Measurements from ENCODE around the gene IL5.
"Not testable (repeated sequence)": the region's sequence is repeated elsewhere in the genome, so short reads cannot be mapped to it uniquely, and the experiment has no call there.

The IL5 gene

DNA sequence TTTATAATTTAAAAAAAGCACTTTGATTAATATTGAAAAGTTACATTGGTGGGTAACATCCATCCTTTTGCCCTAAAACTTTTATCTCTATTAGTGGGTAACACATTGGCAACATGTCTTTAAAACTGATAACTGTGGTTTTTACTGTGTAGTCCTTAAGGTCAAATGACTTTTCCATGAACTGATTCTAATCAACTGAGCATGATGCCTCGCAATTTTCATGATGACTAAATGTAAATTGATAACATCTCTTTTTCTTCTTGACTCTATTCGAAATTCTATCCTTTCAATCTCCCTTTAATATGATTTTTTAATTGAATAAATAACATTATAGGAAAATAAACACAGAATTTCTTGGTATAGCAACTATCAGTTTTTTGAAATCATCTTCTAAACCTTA, 6.3 kb upstream of the IL5 start:
- Mint-ChIP-seq H3K27me3 (no peaks in the 10 kb centered on the region), H3K36me3 (ENCODE audit: low read depth) (no peaks in the 10 kb centered on the region)

DNA sequence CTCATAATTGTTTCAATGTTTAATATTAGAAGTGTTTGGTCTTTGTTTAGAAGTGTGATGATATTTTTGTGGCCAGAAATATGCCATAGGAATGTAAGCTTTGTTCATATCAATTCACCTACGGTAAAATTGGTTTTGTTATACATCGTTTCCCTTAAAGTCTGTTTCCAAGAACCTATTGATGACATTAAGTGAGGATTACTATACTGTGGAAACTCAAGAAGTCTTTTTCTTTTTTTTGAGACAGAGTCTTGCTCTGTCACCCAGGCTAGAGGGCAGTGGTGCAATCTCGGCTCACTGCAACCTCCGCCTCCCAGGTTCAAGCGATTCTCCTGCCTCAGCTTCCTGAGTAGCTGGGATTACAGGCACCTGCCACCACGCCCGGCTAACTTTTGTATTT, 5.5 kb upstream of the IL5 start:
- H3K9me3 Mint-ChIP-seq; DNase-seq; H3K27ac Mint-ChIP-seq; H3K27me3 Mint-ChIP-seq; H3K36me3 Mint-ChIP-seq (ENCODE audit: low read depth); H3K4me3 Mint-ChIP-seq: not testable (repeated sequence)
- H3K4me1 Mint-ChIP-seq (ENCODE audit: low read depth) = peaks cover 27% of the 10 kb centered on the region

More for the DNA sequence above, 6.3 kb upstream of the IL5 start:
- Mint-ChIP-seq H3K27ac (no peak overlapping the region), H3K9me3 (no peaks in the 10 kb centered on the region), H3K4me1 (ENCODE audit: low read depth) (peaks cover 22% of the 10 kb centered on the region), H3K4me3 (no peak overlapping the region)
- no peak for DNase-seq

DNA sequence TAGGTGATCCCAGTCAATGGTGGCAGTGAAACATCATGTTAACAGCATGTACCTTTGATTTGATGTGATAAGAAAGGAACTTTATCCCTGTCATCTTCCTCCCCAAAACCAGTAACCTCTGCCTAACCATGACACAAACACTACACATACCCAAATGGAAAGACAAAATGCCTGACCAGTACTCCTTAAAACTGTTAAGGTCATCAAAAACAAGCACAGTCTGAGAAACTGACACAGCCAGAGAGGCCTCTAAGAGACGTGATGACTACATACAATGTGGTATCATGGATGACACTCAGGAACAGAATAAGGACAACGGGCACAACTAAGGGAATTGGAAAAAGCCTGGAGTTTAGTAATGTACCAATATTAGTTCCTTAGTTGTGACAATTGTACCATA, 3.9 kb upstream of the IL5 start:
- DNase-seq = no peak
- H3K4me1 Mint-ChIP-seq (ENCODE audit: low read depth) = peaks cover 30% of the 10 kb centered on the region
- no peak overlapping the region for H3K4me3 Mint-ChIP-seq
- H3K36me3 Mint-ChIP-seq (ENCODE audit: low read depth) = no peaks in the 10 kb centered on the region
- H3K9me3 Mint-ChIP-seq = no peaks in the 10 kb centered on the region
- H3K27me3 Mint-ChIP-seq = peaks cover 5% of the 10 kb centered on the region
- H3K27ac Mint-ChIP-seq = no peak overlapping the region

DNA sequence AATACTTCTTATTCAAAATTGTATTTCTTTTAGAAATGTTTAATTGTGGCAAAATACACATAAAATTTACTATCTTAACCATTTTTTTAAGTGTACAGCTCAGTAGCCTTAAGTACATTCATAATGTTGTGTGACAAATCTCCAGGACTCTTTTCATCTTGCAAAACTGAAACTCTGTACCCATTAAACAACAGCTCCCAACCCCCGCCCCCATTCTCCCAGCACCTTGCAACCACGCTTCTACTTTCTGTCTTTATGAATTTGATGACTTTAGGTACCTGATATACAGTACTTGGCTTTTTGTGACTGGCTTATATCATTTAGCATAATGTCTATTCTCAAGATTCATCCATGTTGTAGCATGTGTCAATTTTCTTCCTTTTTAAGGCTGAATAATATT, 2.8 kb upstream of the IL5 start:
- H3K27ac Mint-ChIP-seq = no peak overlapping the region

DNA sequence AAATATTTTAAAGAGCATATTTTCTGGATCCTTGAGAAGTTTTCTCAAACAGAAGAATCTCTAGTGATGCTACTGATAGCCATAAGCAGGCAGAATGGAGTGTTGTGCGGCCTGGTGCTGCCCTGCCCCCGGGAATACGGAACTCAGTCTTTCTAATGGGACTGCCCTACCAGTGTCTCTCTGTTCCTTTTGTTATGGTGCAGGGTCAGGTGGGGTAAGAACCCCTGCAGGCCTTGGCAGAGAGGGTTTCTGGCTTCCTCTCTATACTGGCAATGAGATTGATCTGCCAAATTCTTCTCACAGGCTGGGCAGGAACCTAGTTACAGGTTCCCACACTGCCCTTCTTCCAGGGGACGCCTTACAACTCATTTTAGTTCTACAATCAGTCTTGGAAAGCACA, 2.6 kb downstream of the IL5 start:
- Mint-ChIP-seq H3K4me3 (no peak overlapping the region), H3K27ac (no peak overlapping the region), H3K36me3 (ENCODE audit: low read depth) (no peaks in the 10 kb centered on the region), H3K9me3 (no peaks in the 10 kb centered on the region), H3K27me3 (peaks cover 11% of the 10 kb centered on the region), H3K4me1 (ENCODE audit: low read depth) (peaks cover 15% of the 10 kb centered on the region)
- no peak for DNase-seq

More for the DNA sequence above, 2.8 kb upstream of the IL5 start:
- H3K4me1 Mint-ChIP-seq (ENCODE audit: low read depth) = peaks cover 30% of the 10 kb centered on the region
- H3K9me3 Mint-ChIP-seq = no peaks in the 10 kb centered on the region
- DNase-seq = peak; percentile 55
- H3K4me3 Mint-ChIP-seq = no peak overlapping the region
- H3K27me3 Mint-ChIP-seq = peaks cover 5% of the 10 kb centered on the region
- H3K36me3 Mint-ChIP-seq (ENCODE audit: low read depth) = no peaks in the 10 kb centered on the region

DNA sequence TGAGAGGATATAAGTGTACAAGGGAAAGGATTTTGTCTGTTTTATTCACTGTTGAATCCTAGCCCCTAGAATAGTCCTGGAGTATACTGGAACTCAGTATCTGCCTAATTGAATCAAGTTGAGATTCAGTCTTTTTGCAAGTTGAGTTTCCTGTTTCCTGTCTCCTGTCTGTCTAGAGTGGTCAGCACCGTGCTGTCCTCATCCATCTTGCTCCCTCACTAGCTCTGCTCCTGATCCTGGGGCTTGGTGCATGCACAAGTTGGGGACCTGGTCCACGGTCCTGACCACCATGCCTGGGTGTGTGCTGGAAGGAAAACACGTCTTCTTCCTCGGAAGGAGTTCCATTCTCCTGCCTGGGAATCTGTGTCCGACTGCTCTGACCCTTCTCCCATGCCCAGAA, 3.2 kb downstream of the IL5 start:
- H3K36me3 Mint-ChIP-seq (ENCODE audit: low read depth) = no peaks in the 10 kb centered on the region
- no peak overlapping the region for H3K4me3 Mint-ChIP-seq
- H3K9me3 Mint-ChIP-seq = no peaks in the 10 kb centered on the region
- DNase-seq = no peak
- H3K27ac Mint-ChIP-seq = no peak overlapping the region
- peaks cover 9% of the 10 kb centered on the region for H3K4me1 Mint-ChIP-seq (ENCODE audit: low read depth)
- H3K27me3 Mint-ChIP-seq = peaks cover 14% of the 10 kb centered on the region

DNA sequence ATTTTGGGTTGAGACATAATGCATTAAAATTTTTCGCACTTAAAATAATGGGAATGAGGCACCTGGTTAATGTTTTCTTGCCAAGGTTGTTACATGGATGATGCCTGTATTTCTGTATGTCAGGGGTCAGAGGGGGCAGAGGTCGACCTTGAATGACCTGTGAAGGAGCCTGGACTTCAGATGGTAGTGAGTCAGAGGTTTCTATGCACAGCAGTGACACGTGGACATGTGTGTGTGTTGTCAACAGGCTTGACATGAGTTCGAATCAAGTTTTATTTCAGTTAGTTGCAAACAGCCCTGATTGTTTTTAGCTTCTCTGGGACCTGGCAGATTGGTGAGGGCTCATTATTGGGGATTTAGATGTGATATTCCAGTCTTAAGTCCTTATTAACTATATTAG, 3.6 kb downstream of the IL5 start:
- Mint-ChIP-seq H3K4me1 (ENCODE audit: low read depth) (peaks cover 8% of the 10 kb centered on the region), H3K27me3 (peaks cover 14% of the 10 kb centered on the region), H3K9me3 (no peaks in the 10 kb centered on the region), H3K27ac (no peak overlapping the region), H3K4me3 (no peak overlapping the region), H3K36me3 (ENCODE audit: low read depth) (no peaks in the 10 kb centered on the region)
- DNase-seq = no peak

DNA sequence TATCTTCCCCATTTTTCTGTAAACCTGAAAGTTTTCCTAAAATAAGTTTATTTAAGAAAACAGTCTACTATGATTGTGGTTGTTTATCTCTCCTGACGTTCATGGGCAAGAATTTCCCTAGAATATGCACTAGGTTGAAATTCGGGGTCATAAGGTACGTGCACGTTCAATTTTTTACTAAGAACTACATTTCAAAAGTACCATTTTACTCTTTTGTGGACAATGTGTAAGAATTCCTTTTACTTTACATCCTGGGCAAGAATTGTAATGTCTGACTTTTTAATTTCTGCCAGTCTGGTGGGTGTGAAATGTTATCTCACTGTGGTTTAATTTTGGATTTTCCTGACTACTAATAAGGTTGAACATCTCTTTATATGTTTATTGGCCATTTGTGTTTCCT, 12.4 kb downstream of the IL5 start:
- Mint-ChIP-seq H3K9me3 (no peaks in the 10 kb centered on the region), H3K27me3 (peaks cover 12% of the 10 kb centered on the region), H3K4me1 (ENCODE audit: low read depth) (peaks cover 30% of the 10 kb centered on the region), H3K4me3 (no peak overlapping the region), H3K27ac (peak overlapping the region; percentile 44), H3K36me3 (ENCODE audit: low read depth) (no peaks in the 10 kb centered on the region)
- no peak for DNase-seq

DNA sequence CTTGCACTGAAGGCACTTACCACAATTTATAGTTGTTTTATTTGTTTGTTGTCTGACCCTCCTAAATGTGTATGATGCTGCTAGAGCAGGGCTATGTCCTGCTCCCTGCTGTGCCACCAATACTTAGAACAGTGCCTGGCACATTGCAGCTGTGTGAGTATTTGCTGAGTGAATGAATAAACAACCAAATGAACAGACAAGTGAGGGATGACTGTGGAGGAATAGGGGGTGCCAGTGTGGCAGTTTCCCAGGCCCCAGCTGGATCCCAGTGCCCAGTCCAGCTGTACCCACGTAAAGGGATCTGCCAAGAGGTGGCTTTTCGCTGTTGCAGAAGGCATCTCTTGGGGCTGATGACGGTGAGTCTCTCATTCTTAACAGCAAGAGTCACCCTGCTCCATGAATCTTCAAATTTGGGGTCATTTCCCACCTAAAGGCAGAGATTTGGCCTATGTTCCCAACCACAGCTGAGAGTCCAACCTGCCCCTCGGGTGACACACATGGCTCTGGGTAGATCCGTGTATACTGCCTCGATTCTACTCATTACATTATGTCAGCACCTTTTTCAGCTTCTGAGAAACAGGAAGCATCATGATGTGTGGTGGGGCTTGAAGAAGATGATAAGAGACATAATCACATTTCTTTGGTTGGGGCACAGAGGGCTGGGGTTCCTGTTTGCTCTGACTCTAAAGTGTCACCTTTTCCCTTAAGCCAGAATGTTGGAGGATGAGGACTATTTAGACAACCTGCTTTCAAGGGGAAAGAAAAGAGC, 14.3 kb downstream of the IL5 start:
- Mint-ChIP-seq H3K27me3 (peaks cover 7% of the 10 kb centered on the region), H3K36me3 (ENCODE audit: low read depth) (no peaks in the 10 kb centered on the region), H3K4me1 (ENCODE audit: low read depth) (peaks cover 49% of the 10 kb centered on the region), H3K4me3 (no peak overlapping the region), H3K27ac (peak overlapping the region; percentile 35), H3K9me3 (peaks cover 2% of the 10 kb centered on the region)
- DNase-seq = no peak

DNA sequence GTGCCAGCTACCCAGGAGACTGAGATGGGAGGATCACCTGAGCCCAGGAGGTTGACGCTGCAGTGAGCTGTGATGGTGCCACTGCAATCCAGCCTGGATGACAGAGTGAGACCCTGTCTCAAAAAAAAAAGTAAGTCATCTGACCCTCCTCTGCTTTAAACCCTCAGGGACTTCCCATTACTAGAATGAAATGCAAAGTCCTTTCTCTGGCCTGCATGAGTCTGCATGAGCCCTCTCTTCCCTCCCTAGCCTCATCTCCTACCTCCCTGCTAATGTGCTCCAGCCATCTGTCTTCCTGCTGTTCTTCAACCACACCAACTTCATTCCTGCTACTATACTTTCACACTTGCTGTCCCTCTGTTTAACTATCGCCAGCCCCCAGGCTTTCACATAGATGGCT, 15.3 kb downstream of the IL5 start:
- H3K27ac Mint-ChIP-seq = no peak overlapping the region
- H3K27me3 Mint-ChIP-seq = peaks cover 7% of the 10 kb centered on the region
- peaks cover 2% of the 10 kb centered on the region for H3K9me3 Mint-ChIP-seq
- no peak for DNase-seq
- peaks cover 49% of the 10 kb centered on the region for H3K4me1 Mint-ChIP-seq (ENCODE audit: low read depth)
- no peaks in the 10 kb centered on the region for H3K36me3 Mint-ChIP-seq (ENCODE audit: low read depth)
- H3K4me3 Mint-ChIP-seq = no peak overlapping the region

DNA sequence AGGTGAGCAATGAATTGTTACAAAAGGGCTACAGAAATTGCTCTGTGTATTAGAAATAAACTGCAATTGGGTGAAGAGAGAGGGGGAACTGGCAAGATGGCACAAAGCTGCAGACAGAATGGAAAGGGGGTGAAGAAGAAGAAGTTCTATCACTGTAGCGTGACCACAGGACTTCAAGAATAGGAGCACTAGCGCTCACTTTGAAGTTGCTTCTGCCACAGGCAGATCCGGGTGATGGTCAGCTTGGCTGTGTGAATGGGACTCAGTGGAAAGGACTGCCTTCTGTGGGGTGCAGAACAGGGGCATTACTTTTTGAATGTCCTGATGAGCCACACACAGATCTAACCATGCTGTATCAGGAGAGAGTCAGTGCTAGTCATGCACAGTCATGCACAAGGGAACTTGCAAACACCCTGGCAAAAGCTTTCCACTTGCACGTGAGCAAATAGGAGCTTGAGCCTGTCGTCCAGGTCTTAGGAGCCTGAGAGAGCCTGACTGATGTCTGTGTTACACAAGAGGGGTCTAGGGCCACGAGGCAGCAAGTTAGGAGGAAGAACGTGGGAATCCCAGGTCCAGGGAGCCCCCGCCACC, 16.3 kb downstream of the IL5 start:
- no peak for DNase-seq
- H3K4me1 Mint-ChIP-seq (ENCODE audit: low read depth) = peaks cover 49% of the 10 kb centered on the region
- peaks cover 2% of the 10 kb centered on the region for H3K9me3 Mint-ChIP-seq
- no peak overlapping the region for H3K4me3 Mint-ChIP-seq
- peaks cover 2% of the 10 kb centered on the region for H3K27me3 Mint-ChIP-seq
- no peak overlapping the region for H3K27ac Mint-ChIP-seq
- H3K36me3 Mint-ChIP-seq (ENCODE audit: low read depth) = no peaks in the 10 kb centered on the region

DNA sequence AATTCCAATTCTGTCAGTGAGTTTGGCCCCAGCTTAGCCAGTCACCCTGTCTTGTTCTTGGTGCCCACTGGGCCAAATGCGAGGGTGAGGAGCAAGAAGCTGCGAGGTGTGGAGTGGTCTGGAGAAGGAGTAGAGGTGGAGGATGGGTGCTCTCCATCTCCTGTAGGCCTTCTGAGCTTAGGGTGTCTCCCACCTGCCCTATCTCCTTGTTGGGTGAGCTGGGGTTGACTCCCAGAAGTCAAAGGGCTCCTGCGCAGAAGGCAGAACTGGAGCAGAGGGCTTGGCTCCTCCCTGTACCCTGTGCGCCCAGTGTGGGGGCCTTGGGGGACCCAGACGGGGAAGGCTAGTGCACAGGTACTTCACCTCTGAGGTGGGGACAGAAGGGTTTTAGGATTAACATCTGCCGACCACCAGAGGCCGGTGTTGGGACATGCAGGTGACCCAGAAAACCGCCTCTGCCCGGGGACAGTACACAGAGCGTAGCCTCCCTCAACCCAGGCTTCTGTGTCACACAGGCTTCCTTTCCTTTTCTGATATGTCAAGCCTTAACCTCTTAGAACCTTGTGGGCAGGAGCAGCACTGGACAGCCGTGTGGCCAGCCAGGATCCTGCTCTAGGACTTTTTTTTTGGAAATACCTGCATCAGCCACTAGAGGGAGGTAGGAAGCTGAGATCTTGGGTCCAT, 16.9 kb downstream of the IL5 start:
- H3K27ac Mint-ChIP-seq = no peak overlapping the region
- peaks cover 44% of the 10 kb centered on the region for H3K4me1 Mint-ChIP-seq (ENCODE audit: low read depth)
- H3K36me3 Mint-ChIP-seq (ENCODE audit: low read depth) = no peaks in the 10 kb centered on the region
- peaks cover 2% of the 10 kb centered on the region for H3K27me3 Mint-ChIP-seq
- H3K9me3 Mint-ChIP-seq = peaks cover 2% of the 10 kb centered on the region
- peak; percentile 69 for DNase-seq
- no peak overlapping the region for H3K4me3 Mint-ChIP-seq

DNA sequence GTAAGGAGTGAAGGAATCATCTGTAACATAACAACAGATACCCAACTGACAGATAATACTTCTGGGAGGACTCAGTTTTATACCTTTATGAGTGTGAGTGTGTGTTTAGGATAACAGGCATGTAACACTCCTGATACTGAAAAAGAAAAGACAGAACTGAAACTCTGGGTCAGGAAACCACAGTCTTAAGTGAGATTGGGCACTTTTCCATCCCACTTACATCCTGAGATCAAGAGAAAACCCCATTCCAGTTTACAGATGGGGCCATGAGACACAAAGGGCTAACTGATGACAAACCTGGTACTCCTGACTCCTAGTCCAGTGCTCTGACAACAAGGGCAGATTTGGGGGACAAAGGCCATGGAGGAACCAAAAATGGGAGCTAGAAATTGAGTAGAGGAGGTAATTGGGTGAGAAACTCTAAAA, 18.0 kb downstream of the IL5 start:
- Mint-ChIP-seq H3K27me3 (peaks cover 2% of the 10 kb centered on the region), H3K27ac (peak overlapping the region; percentile 83), H3K4me1 (ENCODE audit: low read depth) (peaks cover 45% of the 10 kb centered on the region), H3K4me3 (no peak overlapping the region), H3K36me3 (ENCODE audit: low read depth) (no peaks in the 10 kb centered on the region), H3K9me3 (peaks cover 2% of the 10 kb centered on the region)
- DNase-seq = no peak

DNA sequence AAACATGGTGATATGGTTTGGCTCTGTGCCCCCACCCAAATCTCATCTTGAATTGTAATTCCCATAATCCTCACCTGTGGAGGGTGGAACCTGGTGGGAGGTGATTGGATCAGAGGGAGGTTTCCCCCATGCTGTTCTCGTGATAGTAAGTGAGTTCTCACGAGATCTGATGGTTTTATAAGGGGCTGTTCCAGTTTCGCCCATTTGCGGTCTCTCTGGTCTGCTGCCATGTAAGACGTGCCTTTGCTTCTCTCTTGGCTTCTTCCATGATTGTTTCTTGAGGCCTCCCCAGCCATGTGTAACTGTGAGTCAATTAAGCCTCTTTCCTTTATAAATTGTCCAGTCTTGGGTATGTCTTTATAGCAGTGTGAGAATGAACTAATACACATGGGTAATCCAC, 18.4 kb downstream of the IL5 start:
- peaks cover 48% of the 10 kb centered on the region for H3K4me1 Mint-ChIP-seq (ENCODE audit: low read depth)
- not testable (repeated sequence) for H3K9me3 Mint-ChIP-seq; DNase-seq; H3K4me3 Mint-ChIP-seq; H3K36me3 Mint-ChIP-seq (ENCODE audit: low read depth); H3K27me3 Mint-ChIP-seq
- H3K27ac Mint-ChIP-seq = peak overlapping the region; percentile 83

DNA sequence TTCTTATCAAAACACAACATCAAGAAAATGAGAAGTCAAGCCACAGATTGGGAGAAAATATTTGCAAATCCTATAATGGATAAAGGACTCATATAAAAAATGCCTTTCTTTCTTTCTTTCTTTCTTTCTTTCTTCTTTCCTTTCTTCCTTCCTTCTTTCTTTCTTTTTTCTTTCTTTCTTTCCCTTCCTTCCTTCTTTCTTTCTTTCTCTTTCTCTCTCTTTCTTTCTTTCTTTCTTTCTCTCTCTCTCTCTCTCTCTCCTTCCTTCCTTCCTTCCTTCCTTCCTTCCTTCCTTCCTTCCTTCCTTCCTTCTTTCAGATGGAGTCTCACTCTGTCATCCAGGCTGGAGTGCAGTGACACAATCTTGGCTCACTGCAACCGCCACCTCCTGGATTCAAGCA, 21.3 kb downstream of the IL5 start:
- not testable (repeated sequence) for DNase-seq; H3K36me3 Mint-ChIP-seq (ENCODE audit: low read depth); H3K27ac Mint-ChIP-seq; H3K4me3 Mint-ChIP-seq; H3K27me3 Mint-ChIP-seq; H3K9me3 Mint-ChIP-seq
- H3K4me1 Mint-ChIP-seq (ENCODE audit: low read depth) = peaks cover 36% of the 10 kb centered on the region
